Body of pancreas (tissue), 4 donors: ENCODE data around the gene PHLDA1. TPM values are rescaled to one million over a fixed set of nuclear protein-coding genes. Genes with fewer than 3 reads are reported as not detected.

Experiments used
- ATAC-seq: fragments of 150-250 bp; one replicate; pipeline ENCODE4 v1.9.1; 2016
- DNase-seq, 4 donors: peaks; one replicate each; pipeline ENCODE4 v3.0.0-alpha.2; 2019
- H3K27ac ChIP-seq, 4 donors: fragments of 200-600 bp; sonication (generic); 1 replicate in 3 of 4; 2 replicates in 1 of 4; pipeline versions ENCODE4 v1.5.1 to v1.6.1; 2016 to 2019; ENCODE audit warnings: mild to moderate bottlenecking in 1 of 4, mixed read lengths in 1 of 4, moderate library complexity in 1 of 4
- H3K27me3 ChIP-seq, 2 donors: fragments of 200-600 bp; sonication (generic); one replicate each; pipeline ENCODE4 v1.6.0; 2016; ENCODE audit warnings: mild to moderate bottlenecking in 1 of 2
- H3K36me3 ChIP-seq, 2 donors: fragments of 200-600 bp; sonication (generic); replicated peaks in 1 of 2; 2 replicates each; pipeline ENCODE4 v1.5.1; 2016; ENCODE audit warnings: low read depth in 2 of 2; ENCODE audit not compliant: insufficient read depth in 1 of 2
- H3K4me1 ChIP-seq: fragments of 200-600 bp; sonication (generic); one replicate; pipeline ENCODE4 v1.6.0; 2016
- H3K4me3 ChIP-seq, 2 donors: fragments of 200-600 bp; sonication (generic); 1 replicate in 1 of 2; 2 replicates in 1 of 2; pipeline ENCODE4 v1.5.1; 2016 to 2019
- H3K9me3 ChIP-seq, 3 donors: fragments of 200-600 bp; sonication (generic); 1 replicate in 2 of 3; 2 replicates in 1 of 3; pipeline ENCODE4 v1.5.1; 2016
- POLR2A ChIP-seq, 3 donors: fragments of 450-650 bp; IDR thresholded peaks; one replicate each; pipeline ENCODE4 v1.6.1; 2016; ENCODE audit warnings: antibody characterized with exemption in 3 of 3, mild to moderate bottlenecking in 2 of 3
- WGBS, 2 donors: methylation state at CpG; one replicate each; pipeline ENCODE4 v1.1.5; 2017; 5-methylcytosine and 5-hydroxymethylcytosine counted together
- intact Hi-C: fragments of 100-400 bp; cut with DNase I; formaldehyde crosslinking; loops from one replicate; pipeline ENCODE4 v1.15.1; 2023
- total RNA-seq, 2 donors: library from RNA; depleted of rRNA; stranded (reverse); fragments of >200 nt; gene quantifications; one replicate each; pipeline ENCODE4 v1.1.0, GENCODE V29; 2016
- TF ChIP-seq, protein P1 (sequence below), 7 experiments: fragments of 450-650 bp in 4 of 7; fragments of 200-600 bp in 3 of 7; sonication (generic) in 3 of 7; IDR thresholded peaks; one replicate each; pipeline ENCODE4 v1.5.1; 2016 to 2019; ENCODE audit warnings: antibody characterized with exemption in 7 of 7

Gene PHLDA1
- total RNA-seq, 2 donors from 2014 or later = 11.9 to 22.4 TPM

DNA sequence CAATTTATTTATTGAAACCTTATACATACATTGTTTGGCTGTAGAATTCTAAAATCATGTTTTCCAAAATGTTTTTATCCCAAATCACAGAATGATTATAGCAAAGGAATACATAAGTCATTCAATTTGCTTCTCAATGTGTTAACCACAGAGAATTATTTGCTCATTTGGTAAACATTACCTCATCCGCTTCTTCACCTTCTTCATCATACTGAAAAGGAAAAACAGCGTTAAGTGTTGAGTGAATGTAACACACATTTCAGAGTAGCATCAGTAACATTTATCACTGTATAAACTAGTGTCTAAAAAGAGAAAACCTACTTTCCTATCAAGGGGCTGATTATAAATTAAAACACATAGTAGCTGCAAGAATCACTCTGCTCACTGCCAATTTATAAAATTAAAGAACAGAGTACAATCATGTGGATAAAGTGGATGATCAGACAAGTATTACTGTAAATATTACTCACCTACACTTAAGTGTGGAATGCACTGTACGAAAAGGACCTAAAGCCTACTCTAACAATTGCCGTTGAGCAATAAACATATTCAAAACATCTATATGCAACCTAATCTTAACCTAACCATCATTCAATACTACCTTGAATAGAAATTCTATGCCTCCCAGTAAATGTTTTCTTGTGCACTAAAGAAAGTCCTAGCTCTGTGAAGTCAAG lies 18.1 kb upstream of the PHLDA1 start:
- Histone ChIP-seq H3K27ac (no peak overlapping the region), H3K27me3 (no peaks in the 10 kb centered on the region), H3K36me3 (peaks cover 0 to 19% of the 10 kb centered on the region in 2 donors), H3K9me3 (no peaks in the 10 kb centered on the region), H3K4me3 (no peak overlapping the region), H3K4me1 (no peaks in the 10 kb centered on the region)
- TF ChIP-seq POLR2A (IDR thresholded peaks at IDR 0.05) = no peak
- TF ChIP-seq, protein P1, sequence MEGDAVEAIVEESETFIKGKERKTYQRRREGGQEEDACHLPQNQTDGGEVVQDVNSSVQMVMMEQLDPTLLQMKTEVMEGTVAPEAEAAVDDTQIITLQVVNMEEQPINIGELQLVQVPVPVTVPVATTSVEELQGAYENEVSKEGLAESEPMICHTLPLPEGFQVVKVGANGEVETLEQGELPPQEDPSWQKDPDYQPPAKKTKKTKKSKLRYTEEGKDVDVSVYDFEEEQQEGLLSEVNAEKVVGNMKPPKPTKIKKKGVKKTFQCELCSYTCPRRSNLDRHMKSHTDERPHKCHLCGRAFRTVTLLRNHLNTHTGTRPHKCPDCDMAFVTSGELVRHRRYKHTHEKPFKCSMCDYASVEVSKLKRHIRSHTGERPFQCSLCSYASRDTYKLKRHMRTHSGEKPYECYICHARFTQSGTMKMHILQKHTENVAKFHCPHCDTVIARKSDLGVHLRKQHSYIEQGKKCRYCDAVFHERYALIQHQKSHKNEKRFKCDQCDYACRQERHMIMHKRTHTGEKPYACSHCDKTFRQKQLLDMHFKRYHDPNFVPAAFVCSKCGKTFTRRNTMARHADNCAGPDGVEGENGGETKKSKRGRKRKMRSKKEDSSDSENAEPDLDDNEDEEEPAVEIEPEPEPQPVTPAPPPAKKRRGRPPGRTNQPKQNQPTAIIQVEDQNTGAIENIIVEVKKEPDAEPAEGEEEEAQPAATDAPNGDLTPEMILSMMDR (IDR thresholded peaks at IDR 0.05) = no peak
- DNase-seq (no peak), ATAC-seq (no peak)
- intact Hi-C loops = loop anchor here (10.0 kb wide), 1 partner anchor 515 kb away; no protein-coding TSS in a partner anchor
- 84 to 87% methylated on average over 4 of the region's 4 CpGs for WGBS, 2 donors

DNA sequence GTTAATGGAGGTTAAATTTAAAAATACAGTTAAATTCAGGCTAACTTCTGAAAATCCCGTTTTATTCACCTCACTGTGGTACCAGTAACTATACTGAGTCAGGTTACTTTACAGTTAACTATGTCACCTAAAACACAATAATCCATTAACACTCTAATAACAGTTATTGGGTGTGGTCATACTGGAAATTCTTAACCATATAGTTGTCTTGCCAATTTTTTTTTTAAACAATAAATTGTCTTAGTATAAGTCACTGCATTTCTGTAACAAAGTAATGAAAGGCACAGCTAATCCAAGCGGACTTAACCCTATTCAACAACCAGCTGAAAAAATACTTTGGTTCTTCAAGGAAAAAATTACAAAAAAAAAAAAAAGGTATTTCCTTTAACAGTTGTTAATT lies 16.2 kb upstream of the PHLDA1 start:
- DNase-seq = no peak
- H3K27me3 ChIP-seq = no peaks in the 10 kb centered on the region
- ATAC-seq = no peak
- H3K4me1 ChIP-seq = no peaks in the 10 kb centered on the region
- peaks cover 0 to 8% of the 10 kb centered on the region in 2 donors for H3K36me3 ChIP-seq
- intact Hi-C loops = loop anchor here (10.0 kb wide), 1 partner anchor 513 kb away; no protein-coding TSS in a partner anchor
- TF ChIP-seq, protein P1 (IDR thresholded peaks at IDR 0.05) = no peak
- no peak for TF ChIP-seq POLR2A (IDR thresholded peaks at IDR 0.05)
- no peak overlapping the region for H3K27ac ChIP-seq
- WGBS, 2 donors = 85 to 89% methylated on average over 2 of the region's 2 CpGs
- H3K9me3 ChIP-seq = no peaks in the 10 kb centered on the region
- H3K4me3 ChIP-seq = no peak overlapping the region

DNA sequence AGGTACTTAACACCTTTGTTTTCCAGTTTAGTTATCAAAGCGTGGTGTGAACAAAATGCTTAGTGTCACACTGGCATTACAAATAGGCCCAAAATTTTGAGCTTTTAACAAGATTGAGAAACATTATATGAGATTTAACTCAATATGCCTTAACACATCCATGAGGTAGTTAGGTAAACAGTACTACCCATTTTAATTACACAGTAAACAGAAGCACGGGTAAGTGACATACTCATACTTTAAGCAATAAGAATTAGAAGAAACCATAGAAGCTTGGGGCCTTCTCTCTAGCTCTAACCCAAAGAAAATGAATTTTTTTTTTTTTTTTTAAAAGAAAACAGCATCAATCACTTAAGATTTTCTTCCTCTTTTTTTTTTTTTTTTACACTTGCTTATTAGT lies 15.5 kb upstream of the PHLDA1 start:
- no peak overlapping the region for H3K4me3 ChIP-seq
- no peaks in the 10 kb centered on the region for H3K4me1 ChIP-seq
- DNase-seq = no peak
- no peak for TF ChIP-seq POLR2A (IDR thresholded peaks at IDR 0.05)
- TF ChIP-seq, protein P1 (IDR thresholded peaks at IDR 0.05) = no peak
- intact Hi-C loops = loop anchor here (10.0 kb wide), 1 partner anchor 512 kb away; no protein-coding TSS in a partner anchor
- H3K36me3 ChIP-seq = peaks cover 0 to 5% of the 10 kb centered on the region in 2 donors
- no peak for ATAC-seq
- H3K27me3 ChIP-seq = no peaks in the 10 kb centered on the region
- 68 to 79% methylated on average over 2 of the region's 2 CpGs for WGBS, 2 donors
- no peaks in the 10 kb centered on the region for H3K9me3 ChIP-seq
- H3K27ac ChIP-seq = no peak overlapping the region

DNA sequence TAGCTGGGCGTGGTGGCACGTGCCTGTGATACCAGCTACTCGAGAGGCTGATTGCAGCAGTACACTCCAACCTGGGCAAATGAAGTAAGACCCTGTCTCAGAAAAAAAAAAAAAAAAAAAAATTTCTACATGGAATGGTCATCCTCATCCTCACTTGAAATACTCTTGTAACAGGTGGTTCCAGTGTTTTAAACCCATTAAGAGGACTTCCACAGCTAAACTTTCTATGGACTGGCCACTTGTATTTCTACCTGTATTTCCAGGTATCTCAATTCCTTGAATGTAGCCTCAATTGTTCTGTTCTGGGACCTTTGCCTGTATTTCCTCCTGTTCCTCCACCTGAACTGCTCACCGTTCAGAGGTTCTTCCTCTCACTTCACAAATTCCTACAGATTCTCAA lies 11.8 kb upstream of the PHLDA1 start:
- Histone ChIP-seq H3K36me3 (no peaks in the 10 kb centered on the region), H3K4me1 (no peaks in the 10 kb centered on the region), H3K9me3 (no peaks in the 10 kb centered on the region), H3K27ac (no peak overlapping the region), H3K27me3 (no peaks in the 10 kb centered on the region), H3K4me3 (no peak overlapping the region)
- no peak for ATAC-seq
- no peak for DNase-seq
- TF ChIP-seq POLR2A (IDR thresholded peaks at IDR 0.05) = no peak
- TF ChIP-seq, protein P1 (IDR thresholded peaks at IDR 0.05) = no peak
- intact Hi-C loops = loop anchor here (10.0 kb wide), 1 partner anchor 509 kb away; no protein-coding TSS in a partner anchor
- WGBS, 2 donors = 93 to 100% methylated on average over 4 of the region's 4 CpGs

DNA sequence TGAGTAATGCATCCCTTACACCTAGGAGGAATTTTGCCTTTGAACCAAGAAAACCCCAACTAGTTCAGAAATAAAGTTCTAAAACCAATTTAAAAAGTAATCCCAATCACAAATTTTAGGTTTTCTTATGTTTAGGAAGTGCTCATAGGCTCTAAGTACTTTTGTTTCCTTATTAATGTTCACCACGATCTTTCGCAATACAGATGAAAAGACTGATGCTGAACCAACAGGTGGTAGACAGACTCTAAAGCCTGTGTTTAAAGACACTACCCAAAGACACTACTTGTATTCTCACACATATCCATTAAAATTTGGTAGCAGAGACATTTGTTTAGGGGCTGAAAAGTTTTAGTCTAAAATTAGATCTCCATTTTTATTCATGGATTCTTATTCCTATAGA lies 10.6 kb upstream of the PHLDA1 start:
- H3K9me3 ChIP-seq = no peaks in the 10 kb centered on the region
- H3K36me3 ChIP-seq = no peaks in the 10 kb centered on the region
- TF ChIP-seq POLR2A (IDR thresholded peaks at IDR 0.05) = no peak
- TF ChIP-seq, protein P1 (IDR thresholded peaks at IDR 0.05) = no peak
- no peak overlapping the region for H3K4me3 ChIP-seq
- ATAC-seq (no peak), DNase-seq (no peak)
- 81 to 83% methylated on average over 2 of the region's 2 CpGs for WGBS, 2 donors
- peaks cover 4% of the 10 kb centered on the region for H3K4me1 ChIP-seq
- no peaks in the 10 kb centered on the region for H3K27me3 ChIP-seq
- intact Hi-C loops = loop anchor here (10.0 kb wide), 1 partner anchor 507 kb away; no protein-coding TSS in a partner anchor
- H3K27ac ChIP-seq = no peak overlapping the region
